Measurements from ENCODE around the gene CYP4B1.
"Not testable (repeated sequence)": the region's sequence is repeated elsewhere in the genome, so short reads cannot be mapped to it uniquely, and the experiment has no call there.

- TF ChIP-seq, protein P1, sequence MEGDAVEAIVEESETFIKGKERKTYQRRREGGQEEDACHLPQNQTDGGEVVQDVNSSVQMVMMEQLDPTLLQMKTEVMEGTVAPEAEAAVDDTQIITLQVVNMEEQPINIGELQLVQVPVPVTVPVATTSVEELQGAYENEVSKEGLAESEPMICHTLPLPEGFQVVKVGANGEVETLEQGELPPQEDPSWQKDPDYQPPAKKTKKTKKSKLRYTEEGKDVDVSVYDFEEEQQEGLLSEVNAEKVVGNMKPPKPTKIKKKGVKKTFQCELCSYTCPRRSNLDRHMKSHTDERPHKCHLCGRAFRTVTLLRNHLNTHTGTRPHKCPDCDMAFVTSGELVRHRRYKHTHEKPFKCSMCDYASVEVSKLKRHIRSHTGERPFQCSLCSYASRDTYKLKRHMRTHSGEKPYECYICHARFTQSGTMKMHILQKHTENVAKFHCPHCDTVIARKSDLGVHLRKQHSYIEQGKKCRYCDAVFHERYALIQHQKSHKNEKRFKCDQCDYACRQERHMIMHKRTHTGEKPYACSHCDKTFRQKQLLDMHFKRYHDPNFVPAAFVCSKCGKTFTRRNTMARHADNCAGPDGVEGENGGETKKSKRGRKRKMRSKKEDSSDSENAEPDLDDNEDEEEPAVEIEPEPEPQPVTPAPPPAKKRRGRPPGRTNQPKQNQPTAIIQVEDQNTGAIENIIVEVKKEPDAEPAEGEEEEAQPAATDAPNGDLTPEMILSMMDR (conservative IDR thresholded peaks at IDR 0.05), result not testable (repeated sequence)
- TF ChIP-seq ZFX (IDR thresholded peaks at IDR 0.05), result not testable (repeated sequence)
Measured at GRCh38 chr1:46857660-46858065, 58.8 kb downstream of the CYP4B1 start.
